Inferior parietal cortex (tissue), 1 donor: Measurements from ENCODE around the gene PGS1.
A peak's percentile ranks its signal among the peaks of the same experiment; 100 is the strongest.

ENCODE experiments used
- DNase-seq: peaks from one replicate; pipeline ENCODE4 v3.0.0-alpha.2; 2016; ENCODE audit errors: extremely low spot score

Gene PGS1

DNA sequence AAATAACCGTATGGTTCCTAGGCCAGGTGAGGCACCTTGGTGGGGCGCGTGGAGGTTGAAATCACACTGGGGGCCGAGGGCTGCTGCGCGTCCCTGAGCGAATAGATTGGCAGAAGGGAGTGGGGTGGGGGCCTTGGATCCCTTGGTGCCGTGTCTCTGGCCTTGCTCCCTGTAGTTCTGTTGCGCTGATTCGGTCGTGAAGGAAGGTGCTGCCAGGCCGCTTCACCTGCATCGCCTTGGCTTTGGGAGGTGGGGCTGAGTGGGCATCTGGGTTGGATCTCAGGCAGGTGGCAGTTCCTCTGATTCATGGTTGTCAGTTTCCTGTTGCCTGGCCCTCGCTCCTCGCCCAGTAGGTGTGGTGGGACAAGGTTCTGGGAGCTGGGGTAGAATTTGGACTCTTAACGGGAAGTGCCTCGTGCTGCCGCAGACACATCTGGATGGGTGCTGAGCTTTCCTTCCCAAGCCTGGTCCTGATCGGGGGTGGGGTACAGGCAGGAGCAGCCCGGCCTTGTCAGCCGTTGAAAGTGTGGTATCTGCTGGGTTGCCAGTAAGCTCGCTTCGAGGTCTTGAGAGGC lies 30.1 kb downstream of the PGS1 start:
- no peak for DNase-seq

DNA sequence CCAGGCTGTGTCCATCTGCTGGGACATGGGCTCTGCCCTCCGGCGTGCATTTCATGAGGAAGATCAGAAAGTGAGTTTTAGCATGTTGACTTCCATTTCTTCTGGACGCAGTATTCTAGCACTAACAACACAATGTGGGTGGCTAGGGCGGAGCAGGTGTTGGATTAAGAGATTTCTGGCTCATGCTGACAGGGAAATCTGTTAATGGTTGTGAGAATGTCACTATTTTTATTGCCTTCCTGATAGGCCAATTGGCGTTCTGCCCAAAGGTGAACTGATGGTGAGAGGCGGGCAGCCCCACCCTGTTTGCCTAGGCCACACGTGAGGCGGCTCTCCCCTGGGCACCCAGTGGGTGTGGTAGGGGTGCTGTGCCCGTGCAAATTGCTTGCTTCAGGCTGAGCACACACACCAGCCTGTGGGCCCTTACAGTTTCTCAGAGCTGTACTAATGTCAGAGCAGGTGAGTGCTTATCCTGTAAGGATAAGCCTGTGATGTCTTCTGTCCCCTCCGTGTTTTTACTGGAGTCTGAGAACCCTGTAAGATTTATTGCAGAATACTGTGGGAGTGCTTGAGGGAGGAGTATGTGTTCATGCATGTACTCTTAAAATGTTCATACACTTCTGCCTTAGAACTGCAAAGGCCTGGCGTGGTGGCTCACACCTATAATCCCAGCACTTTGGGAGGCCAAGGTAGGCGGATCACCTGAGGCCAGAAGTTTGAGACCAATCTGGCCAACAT lies 30.9 kb downstream of the PGS1 start:
- DNase-seq = no peak

DNA sequence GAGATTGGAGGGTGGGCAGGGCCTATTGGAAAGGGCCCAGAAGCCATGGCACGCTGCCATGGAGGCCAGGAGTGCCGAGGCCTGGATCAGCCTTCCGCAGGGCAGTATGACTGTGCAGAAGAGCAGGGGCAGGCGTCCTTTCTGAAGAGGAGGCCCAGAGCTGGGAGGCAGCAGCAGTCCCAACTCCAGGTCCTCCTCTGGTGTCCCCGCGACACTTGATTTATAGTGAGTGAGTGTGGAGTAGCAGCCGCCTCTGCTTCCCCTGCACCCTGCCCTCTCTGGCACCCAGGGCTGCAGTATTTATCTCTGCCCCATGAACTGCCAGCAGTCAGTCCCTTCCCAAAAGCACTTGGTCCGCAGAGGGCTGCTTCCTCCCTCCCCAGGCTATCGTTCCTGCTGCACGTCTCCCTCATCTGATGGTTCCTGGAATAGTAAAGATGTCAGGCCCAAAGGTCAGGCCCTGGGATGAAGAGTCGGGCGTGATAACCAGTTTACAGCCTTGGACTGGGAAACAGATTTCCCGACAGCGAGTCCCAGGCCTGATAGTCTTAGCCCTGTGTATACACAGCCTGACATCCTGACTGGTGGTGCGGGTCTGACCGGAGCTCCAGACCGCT lies 32.9 kb downstream of the PGS1 start:
- no peak for DNase-seq

DNA sequence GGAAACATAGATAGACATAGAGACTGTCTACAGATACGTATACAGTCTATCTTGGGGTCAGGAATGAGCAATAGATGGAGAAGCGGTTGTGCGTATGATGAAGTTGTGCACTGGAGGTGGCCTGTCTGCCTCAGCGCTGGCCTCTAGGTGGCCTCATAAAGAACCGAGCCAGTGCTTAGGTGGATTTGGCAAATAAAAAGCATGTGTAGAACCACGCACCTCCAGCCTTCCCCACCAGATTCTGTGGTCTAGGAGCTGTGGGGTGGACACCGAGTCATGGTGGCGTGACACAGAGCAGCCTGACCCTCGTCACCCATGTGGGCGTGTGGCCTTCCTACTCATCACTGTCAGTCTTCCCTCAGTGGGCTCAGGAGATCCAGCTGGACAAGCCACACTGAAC lies 34.0 kb downstream of the PGS1 start:
- no peak for DNase-seq

DNA sequence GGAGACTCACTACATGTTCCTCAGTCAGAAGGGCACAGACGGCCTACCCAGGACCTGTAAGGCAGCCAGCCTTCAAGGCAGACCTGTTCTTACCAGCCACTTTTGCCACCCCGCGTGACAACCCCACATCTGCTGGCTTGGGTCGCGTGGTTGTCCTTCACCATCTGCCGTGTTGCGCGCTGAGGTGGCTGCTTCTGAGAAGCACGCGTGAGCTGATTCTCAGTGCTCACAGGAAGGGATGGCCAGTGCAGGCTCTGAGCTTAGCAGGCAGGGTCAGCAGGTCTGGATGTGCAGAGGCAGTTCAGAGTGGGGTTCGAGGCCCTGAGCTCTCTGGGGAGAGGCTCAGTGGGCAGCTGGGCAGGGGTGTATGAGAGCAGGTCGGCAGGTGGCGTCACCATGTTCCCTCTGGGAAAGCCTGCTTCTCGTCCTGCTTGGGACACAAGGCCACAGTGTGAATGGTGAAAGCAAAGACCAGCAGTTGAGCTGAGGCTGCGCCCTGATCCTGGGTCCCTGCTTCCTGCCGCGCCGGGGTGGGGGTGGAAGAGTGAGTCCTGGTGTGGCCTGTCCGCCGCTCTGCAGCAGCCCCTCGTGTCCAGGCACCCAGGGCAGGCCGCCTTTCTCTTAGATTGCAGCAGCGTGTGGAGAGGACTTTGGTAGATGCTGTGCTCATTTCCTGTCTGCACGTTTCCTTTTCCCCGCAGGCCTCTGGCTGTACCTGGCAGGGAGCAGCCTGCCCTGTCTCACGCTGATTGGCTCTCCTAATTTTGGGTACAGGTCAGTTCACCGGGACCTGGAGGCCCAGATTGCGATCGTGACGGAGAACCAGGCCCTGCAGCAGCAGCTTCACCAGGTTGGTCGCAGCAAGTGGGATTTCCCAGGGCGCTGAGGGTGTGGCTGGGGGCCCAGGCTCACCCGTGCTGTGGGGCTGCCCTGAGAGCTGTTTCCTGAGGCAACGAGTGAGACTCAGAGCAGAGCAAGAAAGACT lies 36.0 kb downstream of the PGS1 start:
- DNase-seq = no peak

DNA sequence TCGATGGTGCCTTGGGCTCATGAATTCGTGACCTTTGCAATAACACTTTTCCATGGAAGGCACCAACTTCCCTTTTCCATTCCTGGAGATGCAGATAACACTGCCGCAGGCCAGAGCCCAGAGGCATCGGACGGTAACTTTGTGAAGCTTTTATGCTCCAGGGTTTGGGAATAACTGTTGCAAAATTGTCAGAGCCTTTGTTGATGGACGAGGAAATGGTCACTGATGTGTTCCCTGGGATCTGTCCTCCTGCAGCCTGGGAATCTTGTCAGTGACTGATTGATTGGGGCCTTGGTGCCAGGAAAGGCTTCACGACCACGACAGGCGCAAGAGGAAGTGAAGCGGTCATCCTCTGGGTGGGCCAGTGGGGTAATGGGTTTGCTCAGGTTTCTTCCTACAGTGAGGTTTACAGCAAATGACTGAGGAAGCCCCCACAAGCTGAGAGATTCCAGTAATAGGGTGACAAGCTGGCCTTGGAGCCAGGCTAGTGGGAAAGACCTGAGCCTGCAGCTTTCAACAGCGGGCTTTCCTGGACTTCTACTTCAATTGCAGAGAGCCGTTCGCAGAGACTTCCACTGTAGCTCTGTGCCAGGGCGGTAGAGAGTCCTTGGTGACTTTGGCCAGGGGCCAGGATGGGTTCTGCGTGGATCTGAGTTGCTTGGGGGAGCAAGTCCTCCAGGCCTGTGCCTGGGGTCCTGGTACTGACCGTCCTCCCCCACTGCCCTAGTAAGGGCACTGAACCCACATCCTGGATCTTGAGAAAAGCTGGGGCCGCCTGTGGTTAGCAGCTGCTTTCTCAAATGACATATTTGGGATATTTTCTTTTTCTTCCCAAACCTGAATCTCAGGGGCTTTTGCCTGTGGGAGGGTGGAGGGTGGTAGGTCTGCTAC lies 37.6 kb downstream of the PGS1 start:
- no peak for DNase-seq

DNA sequence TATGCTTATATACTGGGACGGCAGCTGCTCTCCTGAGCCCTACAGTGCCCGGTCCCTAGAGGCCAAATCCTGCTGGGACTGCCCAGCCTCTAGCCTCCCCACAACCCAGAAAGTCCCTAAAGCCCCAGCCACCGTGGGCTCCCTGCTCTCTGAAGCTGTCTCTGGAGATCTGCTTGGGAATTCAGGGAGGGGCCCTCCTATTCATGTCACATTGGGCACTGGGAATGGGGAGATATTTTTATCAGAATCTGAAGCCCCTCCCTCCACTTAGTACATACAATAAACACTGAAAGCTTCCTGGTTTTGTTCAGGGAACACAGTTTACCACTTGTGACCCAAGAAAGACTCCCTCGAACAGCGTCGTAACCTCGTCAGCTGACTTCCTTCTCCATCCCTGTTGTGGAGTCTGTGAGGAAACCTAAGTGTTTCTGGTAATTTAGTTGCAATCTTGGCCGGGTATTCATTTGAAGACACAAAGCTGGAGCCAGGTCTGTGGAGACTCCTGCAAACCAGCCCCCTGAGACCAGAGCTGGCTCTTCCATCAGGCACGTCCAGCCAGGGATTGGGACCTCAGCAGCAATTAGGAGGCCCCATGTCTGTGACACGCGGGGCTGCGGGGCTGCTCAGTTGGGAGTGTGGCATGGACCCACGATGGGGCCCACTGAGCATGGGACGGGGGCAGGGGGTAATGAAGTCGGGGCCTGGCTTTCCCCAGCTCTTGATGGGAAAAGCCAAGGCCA lies 38.5 kb downstream of the PGS1 start:
- no peak for DNase-seq

DNA sequence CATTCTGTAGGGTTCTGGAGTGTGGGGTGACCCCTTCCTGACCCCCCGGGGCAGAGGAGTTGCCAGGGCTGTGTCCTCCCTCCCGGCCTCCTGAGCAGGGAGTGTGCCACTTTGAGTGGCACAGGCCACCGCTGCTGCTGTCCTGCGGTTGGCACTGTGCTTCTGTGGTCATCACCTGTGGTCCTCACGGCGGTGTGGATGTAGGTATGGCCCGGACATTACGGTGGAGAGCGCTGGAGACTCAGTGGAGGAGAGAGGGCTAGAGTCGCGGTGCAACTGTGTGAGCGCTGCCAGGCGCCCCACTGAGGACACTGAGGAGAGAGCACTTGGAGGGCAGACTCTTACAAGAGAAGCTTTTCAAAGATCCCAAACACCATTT lies 39.1 kb downstream of the PGS1 start:
- DNase-seq = no peak

DNA sequence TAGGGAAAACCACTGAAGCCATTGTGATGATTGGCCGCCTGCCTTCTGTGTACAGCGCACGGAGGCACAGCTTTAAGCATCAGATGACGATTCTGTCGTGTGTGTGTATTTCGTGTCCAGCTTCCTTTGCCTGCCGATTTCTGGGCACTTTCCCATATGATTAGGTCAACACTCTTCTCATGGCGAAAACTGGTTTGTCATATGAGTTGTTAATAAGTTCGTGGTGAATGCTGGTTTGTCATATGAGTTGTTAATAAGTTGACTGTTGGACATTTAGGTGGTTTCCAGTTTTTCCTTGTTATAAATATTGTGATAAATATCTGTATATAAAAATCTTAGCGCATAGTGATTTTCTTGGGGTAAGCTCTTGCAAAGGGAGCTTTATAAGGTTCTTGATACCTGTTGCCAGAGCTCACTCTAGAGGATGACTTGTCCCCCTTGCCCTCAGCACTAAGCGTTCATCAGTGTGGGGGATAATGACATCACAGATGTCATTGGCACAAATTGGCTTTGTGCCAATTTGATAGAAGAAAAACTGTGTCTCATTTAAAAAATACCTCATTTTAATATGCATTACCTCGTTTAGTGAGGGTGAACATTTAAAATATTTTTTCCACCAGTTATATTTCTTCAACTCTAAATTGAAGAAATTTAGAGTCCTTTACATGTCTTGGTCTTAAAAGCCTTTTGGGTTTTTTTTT lies 40.0 kb downstream of the PGS1 start:
- DNase-seq = no peak

DNA sequence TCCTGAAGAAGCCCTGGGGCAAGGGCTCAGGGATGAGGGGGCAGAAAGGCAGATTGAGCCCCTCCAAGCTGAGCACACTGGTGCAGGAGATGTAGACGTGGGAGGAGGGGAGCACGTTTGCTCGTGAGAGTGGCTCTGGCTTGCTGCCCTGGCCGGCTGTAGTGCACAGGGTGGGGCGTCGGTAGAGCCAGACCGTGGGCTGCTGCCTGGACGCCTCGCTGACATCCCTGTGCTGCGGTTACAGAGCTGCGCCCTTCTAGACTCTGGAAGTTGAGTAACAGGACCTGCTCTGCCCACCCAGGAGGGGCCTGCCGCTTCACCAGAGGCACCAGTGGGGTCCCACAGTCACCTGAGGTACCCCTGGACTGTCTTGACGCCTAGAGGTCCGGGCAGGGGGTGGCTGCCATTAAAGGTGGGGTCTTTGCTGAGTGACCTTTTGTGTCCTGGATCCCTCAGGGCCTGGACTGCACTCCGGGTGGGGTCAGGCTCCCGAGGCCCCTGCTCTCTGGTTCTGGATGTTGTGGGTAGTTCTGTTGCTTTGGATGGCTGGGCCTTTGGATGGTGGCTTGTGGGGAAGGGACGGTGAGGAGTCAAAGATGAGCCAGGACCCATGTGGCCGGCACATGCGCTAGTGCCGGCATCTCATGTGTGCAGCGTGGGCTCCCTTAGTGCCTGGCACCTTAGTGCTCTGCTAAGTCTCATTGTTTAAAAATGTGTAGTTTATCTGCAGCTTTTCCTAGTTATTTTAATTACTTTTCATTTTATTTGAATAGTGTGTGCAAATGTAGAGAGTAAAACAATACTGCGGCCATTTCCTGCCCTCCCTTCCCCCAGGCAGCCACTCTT lies 41.7 kb downstream of the PGS1 start:
- DNase-seq = no peak

DNA sequence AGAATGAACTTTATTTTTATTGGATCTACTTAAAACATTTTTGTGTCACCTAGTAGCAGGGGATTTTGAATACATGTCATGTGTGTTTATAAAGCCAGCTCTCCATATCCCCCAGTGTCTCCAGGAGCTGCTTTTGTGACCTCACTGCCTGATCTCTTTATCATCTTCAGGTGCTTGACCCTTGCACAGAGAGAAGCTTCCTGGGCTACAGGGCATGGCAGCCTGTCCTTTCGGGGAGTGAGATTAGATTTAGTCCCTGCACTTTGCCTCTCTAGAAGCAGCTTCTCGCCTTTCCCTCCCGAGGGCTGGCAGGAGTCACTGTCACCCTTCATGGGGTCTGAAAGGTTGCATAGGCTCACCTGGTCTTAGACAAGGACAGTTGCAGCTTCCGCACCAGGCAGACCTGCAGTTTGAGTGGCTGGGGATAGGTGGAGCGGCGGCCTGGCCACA lies 42.7 kb downstream of the PGS1 start:
- DNase-seq = no peak

DNA sequence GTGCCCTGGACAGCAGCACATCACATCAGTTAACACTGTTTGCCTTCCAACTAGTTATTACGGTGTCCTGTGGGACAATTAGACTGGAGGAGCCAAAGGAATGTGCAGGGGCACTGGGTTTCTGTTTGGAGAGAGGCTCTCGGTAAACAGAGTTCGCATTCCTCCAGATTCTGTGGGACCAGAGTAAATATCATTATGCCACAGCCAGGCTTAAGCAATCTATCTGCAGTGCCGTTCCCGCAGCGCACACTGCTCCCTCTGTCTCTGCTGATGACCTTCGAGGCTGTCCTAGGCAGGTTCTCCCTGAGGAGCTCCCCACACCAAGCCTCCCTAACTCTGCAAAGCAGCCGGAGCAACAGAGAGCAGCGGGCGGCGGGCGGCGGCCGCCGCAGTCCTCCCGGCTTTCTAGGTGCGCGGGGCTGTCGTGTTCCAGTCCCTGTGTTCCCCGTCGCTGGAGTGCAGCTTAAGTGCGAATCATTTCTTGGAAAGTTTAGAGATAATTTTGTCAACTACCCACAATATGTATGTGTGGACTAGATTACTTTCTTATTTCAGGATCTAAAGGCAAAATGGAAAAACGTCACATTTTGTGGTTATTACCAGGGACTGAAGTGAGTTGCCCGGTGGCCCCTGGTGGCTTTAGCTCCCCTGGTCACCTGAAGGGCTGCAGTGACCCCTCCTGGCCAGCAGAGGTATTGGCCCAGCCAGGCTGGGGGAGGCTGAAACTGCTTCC lies 43.3 kb downstream of the PGS1 start:
- DNase-seq = peak; percentile 78

DNA sequence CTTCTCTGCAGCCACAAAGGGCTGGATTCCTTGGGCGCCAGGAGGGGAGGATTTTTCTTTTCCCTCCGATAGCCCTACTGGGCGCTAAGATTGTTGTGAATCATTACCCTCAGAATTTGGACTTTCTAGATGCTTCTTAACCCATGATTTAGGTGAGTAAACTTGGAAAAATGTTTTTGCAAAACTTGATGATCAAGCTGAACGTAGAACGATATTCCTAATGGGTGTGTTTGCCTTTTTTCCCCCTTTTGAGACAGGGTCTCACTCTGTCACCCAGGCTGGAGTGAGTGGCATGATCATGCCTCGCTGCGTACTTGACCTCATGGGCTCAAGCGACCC lies 43.8 kb downstream of the PGS1 start:
- no peak for DNase-seq

DNA sequence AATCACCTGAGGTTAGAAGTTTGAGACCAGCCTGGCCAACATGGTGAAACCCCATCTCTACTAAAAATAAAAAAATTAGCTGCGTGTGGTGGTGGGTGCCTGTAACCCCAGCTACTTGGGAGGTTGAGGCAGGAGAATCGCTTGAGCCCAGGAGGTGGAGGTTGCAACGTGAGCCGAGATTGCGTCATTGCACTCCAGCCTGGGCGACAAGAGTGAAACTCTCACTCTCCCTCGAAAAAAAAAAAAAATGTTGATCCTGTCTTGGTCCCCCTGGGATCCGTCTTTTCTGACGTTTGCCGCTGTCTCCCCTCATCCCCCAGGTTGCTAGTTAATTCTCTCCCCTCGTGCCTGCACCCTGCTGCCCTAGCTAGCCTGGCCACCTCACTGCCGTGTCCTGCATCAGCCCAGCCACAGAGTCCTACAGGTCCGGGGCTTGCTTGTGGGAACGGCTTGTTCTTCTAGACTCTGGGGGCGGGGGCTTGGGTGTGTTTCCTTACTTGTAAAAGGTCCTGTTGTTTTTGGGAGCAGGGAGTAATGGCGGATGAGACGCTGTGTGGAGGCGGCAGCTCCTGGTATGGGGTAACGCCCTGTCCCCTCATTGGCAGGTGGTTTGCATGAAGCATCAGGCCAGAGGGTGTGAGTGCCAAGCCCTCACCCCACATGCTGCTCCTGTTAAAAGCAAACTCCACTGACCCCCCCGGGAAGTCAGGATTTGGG lies 44.6 kb downstream of the PGS1 start:
- DNase-seq = no peak

DNA sequence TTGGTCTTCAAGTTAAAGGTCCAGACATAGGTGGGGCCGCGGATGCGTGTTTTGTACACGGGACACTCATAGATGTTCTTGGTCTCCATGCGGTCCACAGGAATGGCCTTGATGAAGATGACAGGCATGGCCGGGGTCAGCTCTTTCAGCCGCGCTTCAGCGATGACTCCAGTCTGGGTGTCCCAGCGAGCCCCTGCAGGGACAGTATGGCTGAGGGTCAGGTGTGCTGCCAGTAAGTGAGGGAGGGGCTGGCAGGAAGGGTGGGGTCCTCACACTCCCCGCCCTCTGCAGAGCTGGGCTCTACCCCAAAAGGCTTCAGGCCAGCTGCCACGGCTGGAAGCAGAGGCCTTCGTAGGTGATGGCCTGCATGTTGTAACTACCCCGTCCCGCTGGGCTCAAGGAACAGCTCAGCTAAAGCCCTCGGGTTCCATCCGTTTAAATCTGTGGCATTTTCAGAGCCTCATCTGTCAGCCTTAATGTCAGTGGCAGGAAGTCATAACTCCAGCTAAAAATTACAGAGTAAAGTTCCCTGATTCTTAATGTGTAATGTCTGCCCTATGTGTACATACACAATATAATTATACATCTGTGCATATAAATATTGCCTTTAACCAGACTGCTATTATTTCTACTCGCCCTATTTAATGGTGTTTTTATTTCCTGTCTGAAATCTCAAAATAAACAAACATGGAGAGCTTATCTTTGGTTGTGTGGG lies 45.7 kb downstream of the PGS1 start:
- DNase-seq = no peak

DNA sequence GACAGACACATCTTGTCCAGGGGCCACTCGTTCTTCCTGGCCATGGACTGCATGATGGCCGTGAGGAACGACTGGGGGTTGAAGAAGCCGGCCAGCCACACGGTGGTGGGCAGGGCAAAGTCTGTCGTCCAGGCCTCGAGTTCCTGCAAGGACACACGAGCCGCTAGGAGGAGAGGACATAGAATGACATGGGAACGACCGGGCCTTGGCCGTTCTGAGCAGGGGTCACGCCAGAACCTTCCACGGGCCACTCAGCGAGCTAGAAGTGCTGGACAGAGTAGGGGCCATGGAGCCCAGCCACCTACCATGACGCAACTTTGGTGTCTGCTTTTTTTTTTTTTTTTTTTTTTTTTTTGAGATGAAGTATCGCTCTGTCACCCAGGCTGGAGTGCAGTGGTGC lies 47.0 kb downstream of the PGS1 start:
- no peak for DNase-seq

DNA sequence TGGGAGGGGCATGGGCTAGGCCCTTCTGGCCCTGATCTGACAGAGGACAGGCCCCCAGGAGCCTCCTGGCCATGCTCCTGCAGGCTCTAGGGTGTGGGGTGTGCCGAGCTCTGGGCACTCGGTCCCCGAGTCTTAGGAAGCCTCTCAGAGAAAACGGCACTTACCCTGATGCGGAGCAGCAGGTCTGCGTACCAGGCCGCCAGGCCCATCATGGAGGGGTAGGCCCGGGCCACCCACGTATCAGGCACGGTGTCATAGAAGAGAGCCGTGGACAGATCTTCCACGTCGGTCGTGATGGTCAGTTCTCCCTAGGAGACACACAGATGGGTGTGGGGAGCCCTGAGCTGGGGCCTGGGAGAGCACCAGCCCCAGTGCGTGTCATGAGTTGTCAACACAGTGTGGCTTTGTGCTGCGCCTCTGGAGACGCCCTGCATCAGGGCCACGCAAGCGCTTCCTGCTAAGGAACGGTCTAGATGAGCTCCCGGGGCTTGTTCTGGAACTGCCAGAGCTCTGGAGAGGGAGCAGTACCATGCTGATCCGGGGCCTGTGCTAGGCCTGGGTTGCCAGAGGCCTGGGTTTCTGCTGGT lies 47.9 kb downstream of the PGS1 start:
- no peak for DNase-seq
